GM13977 (cell line): ENCODE results near the gene GRPEL1.
"Not testable (repeated sequence)": the region's sequence is repeated elsewhere in the genome, so short reads cannot be mapped to it uniquely, and the experiment has no call there.

Experiments used
- DNase-seq: peaks from one replicate; pipeline ENCODE4 v3.0.0; 2012; ENCODE audit warnings: low spot score
- in situ Hi-C: fragments of 300-500 bp; cut with MboI; formaldehyde crosslinking; loops from one replicate; pipeline ENCODE4 v1.12.0; 2022; ENCODE audit warnings: low sequenced_read_pairs, low pct_unique_long_range_greater_than_20kb, mixed read lengths, inconsistent platforms; ENCODE audit not compliant: unreplicated experiment
- TF ChIP-seq, protein P1 (sequence below): IDR thresholded peaks from 2 replicates; pipeline ENCODE4 v1.5.1; 2012; ENCODE audit warnings: mild to moderate bottlenecking, control low read depth; ENCODE audit not compliant: insufficient read depth; ENCODE audit errors: extremely low read depth, missing control alignments

Gene GRPEL1

GRCh38 chr4:7092026-7092425 is 24.2 kb upstream of the GRPEL1 start:
- TF ChIP-seq, protein P1, sequence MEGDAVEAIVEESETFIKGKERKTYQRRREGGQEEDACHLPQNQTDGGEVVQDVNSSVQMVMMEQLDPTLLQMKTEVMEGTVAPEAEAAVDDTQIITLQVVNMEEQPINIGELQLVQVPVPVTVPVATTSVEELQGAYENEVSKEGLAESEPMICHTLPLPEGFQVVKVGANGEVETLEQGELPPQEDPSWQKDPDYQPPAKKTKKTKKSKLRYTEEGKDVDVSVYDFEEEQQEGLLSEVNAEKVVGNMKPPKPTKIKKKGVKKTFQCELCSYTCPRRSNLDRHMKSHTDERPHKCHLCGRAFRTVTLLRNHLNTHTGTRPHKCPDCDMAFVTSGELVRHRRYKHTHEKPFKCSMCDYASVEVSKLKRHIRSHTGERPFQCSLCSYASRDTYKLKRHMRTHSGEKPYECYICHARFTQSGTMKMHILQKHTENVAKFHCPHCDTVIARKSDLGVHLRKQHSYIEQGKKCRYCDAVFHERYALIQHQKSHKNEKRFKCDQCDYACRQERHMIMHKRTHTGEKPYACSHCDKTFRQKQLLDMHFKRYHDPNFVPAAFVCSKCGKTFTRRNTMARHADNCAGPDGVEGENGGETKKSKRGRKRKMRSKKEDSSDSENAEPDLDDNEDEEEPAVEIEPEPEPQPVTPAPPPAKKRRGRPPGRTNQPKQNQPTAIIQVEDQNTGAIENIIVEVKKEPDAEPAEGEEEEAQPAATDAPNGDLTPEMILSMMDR = no peak
- no peak for DNase-seq
- in situ Hi-C loops = no loop called here

DNA sequence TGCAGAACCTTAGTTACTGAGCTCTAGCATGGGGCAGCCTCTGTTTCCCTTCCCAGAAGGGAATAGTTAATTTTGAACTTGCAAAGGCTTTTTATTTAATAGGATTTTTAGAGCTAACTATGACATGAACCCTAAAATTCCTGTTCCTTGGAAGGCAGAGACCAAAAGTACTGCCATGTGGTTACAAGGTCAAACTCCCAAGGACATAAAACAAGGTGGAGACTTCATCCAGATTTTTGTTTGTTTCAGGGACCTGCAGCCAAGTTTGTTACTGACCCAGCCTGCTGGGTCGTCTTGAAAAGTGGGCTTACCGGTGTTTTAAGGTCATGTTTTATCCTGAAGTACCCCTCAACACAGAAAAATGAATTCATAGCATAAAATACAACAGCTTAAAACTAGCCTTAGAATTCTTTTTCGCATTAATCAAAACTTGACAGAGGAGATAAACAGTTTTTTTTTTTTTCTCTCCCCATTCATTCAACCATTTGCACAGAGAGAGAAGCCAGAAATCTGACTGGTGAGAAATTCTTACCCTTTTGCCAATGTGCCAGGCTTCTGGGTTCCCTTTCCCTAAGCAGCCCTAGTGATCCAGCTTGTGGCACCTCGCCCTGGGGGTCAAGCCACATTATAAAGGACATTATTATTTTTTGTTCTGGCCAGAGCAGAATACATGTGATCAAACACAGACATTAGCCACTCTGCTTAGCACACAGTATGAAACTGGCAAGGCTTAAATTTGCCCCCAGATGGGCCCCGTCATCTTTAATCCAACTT is 21.5 kb upstream of the GRPEL1 start:
- TF ChIP-seq, protein P1 = no peak
- no peak for DNase-seq
- in situ Hi-C loops = no loop called here

- TF ChIP-seq, protein P1 = no peak
- no peak for DNase-seq
- in situ Hi-C loops = no loop called here
Measured at GRCh38 chr4:7087036-7087435, 19.2 kb upstream of the GRPEL1 start.

- TF ChIP-seq, protein P1 = no peak
- in situ Hi-C loops = no loop called here
- no peak for DNase-seq
Measured at GRCh38 chr4:7086384-7086783, 18.5 kb upstream of the GRPEL1 start.

- in situ Hi-C loops = not testable (repeated sequence)
Measured at GRCh38 chr4:7084564-7084961, 16.7 kb upstream of the GRPEL1 start.

DNA sequence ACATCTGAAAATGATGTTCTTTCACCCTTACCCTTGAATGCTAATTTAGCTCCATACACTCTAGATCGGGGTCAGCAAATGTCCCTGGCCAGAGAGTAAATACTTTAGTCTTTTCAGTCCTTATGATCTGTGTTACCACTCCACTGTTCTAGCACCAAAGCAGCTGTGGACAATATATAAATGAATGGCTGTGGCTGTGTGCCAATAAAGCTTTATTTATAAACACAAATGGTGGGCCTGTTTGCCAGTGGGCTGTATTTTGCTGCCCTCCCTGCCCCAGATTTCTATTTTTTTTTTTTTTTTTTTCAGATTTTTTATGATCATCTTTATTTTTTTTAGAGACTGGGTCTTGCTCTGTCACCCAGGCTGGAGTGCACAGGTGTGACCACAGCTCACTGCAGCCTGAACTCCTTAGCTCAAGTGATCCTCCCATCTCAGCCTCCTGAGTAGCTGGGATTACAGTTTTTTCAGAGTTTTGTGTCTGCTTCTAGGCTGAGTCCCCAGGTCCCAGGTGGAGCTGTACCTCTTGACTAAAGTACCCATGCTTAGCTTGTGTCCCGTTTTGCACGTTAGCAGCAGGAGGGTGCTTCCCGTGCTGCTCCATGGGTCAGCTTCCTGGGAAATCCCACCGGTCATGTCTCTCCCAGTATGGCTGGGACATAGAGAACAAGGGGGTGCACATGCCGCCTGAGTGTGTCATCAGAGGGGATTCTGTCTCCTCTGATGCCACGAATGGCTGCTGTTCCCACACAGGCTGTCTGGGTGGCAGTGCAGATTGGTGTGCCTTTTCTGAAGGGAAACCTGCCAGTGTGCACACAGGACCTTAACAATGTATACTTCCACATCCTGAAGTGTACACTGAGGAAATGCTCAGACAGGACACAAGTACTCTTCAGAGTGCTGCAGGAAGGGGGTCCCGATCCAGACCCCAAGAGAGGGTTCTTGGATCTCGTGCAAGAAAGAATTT is 16.0 kb upstream of the GRPEL1 start:
- in situ Hi-C loops = no loop called here
- no peak for DNase-seq
- TF ChIP-seq, protein P1 = no peak

More at GRCh38 chr4:7084564-7084961, 16.7 kb upstream of the GRPEL1 start:
- not testable (repeated sequence) for DNase-seq

DNA sequence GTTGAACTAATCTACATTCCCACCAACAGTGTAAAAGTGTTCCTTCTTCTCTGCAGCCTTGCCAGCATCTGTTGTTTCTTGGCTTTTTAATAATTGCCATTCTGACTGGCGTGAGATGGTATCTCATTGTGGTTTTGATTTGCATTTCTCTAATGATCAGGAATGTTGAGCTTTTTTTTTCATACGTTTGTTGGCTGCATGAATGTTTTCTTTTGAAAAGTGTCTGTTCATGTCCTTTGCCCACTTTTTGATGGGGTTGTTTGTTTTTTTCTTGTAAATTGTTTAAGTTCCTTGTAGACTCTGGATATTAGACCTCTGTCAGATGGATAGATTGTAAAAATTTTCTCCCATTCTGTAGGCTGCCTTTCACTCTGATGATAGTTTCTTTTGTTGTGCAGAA is 12.0 kb upstream of the GRPEL1 start:
- in situ Hi-C loops = loop anchor here (10.0 kb wide), 2 partner anchors 185 to 365 kb away; partner anchors contain the start of gene BLOC1S4
- not testable (repeated sequence) for DNase-seq

DNA sequence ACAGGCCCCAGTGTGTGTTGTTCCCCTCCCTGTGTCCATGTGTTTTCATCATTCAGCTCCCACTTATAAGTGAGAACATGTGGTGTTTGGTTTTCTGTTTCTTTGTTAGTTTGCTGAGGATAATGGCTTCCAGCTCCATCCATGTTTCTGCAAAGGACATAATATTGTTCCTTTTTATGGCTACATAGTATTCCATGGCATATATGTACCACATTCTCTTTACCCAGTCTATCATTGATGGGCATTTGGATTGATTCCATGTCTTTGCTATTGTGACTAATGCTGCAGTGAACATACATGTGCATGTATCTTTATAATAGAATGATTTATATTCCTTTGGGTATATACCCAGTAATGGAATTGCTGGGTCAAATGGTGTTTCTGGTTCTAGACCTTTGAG is 11.6 kb upstream of the GRPEL1 start:
- not testable (repeated sequence) for DNase-seq
- in situ Hi-C loops = loop anchor here (10.0 kb wide), 2 partner anchors 185 to 365 kb away; partner anchors contain the start of gene BLOC1S4
